ENCODE data around the gene HOXA5.

Gene HOXA5

GRCh38 chr7:27165089-27165995 lies 21.9 kb upstream of the HOXA5 start, which contains the start of gene HOXA9:
HOXA9 (minus strand) TSS chr7:27165537; CDS start chr7:27165457, 80 bp downstream.
- no peak for DNase-seq (ENCODE audit: insufficient read length, low spot score)
- TF ChIP-seq SPI1 (IDR thresholded peaks at IDR 0.05; ENCODE audit: low read depth, low read length) (no peak), POLR2AphosphoS5 (IDR thresholded peaks at IDR 0.05; ENCODE audit: low read depth, low read length) (no peak), TAF1 (IDR thresholded peaks at IDR 0.05; ENCODE audit: low read depth, low read length) (no peak)
- no peak for FAIRE-seq

GRCh38 chr7:27164367-27165088 lies 21.0 kb upstream of the HOXA5 start:
- no peak for FAIRE-seq
- no peak for DNase-seq (ENCODE audit: insufficient read length, low spot score)
- no peak for TF ChIP-seq POLR2A (IDR thresholded peaks at IDR 0.05; ENCODE audit: low read depth, low read length)
- no peak for TF ChIP-seq POU2F2 (IDR thresholded peaks at IDR 0.05; ENCODE audit: low read depth, low read length)
- TF ChIP-seq TAF1 (IDR thresholded peaks at IDR 0.05; ENCODE audit: low read depth, low read length) = no peak
- no peak for TF ChIP-seq PAX5 (IDR thresholded peaks at IDR 0.05; ENCODE audit: insufficient read depth, low read length, severe bottlenecking)
- TF ChIP-seq SPI1 (IDR thresholded peaks at IDR 0.05; ENCODE audit: low read depth, low read length) = no peak

- DNase-seq (ENCODE audit: insufficient read length, low spot score) (no peak), FAIRE-seq (no peak)
- TF ChIP-seq TAF1 (IDR thresholded peaks at IDR 0.05; ENCODE audit: low read depth, low read length) (no peak), POU2F2 (IDR thresholded peaks at IDR 0.05; ENCODE audit: low read depth, low read length) (no peak), PAX5 (IDR thresholded peaks at IDR 0.05; ENCODE audit: insufficient read depth, low read length, severe bottlenecking) (no peak), POLR2A (IDR thresholded peaks at IDR 0.05; ENCODE audit: low read depth, low read length) (no peak)
Measured at GRCh38 chr7:27164045-27164366, 20.5 kb upstream of the HOXA5 start.

- no peak for TF ChIP-seq POLR2A (IDR thresholded peaks at IDR 0.05; ENCODE audit: low read depth, low read length)
- no peak for TF ChIP-seq POLR2AphosphoS5 (IDR thresholded peaks at IDR 0.05; ENCODE audit: low read depth, low read length)
- no peak for TF ChIP-seq SPI1 (IDR thresholded peaks at IDR 0.05; ENCODE audit: low read depth, low read length)
- TF ChIP-seq POU2F2 (IDR thresholded peaks at IDR 0.05; ENCODE audit: low read depth, low read length) = no peak
- no peak for TF ChIP-seq PAX5 (IDR thresholded peaks at IDR 0.05; ENCODE audit: insufficient read depth, low read length, severe bottlenecking)
- no peak for DNase-seq (ENCODE audit: insufficient read length, low spot score)
- no peak for FAIRE-seq
Measured at GRCh38 chr7:27163288-27164044, 20.0 kb upstream of the HOXA5 start.

GRCh38 chr7:27162561-27163287 lies 19.2 kb upstream of the HOXA5 start:
- TF ChIP-seq SPI1 (IDR thresholded peaks at IDR 0.05; ENCODE audit: low read depth, low read length) (no peak), TAF1 (IDR thresholded peaks at IDR 0.05; ENCODE audit: low read depth, low read length) (no peak), POLR2A (IDR thresholded peaks at IDR 0.05; ENCODE audit: low read depth, low read length) (no peak), POLR2AphosphoS5 (IDR thresholded peaks at IDR 0.05; ENCODE audit: low read depth, low read length) (no peak), POU2F2 (IDR thresholded peaks at IDR 0.05; ENCODE audit: low read depth, low read length) (no peak), PAX5 (IDR thresholded peaks at IDR 0.05; ENCODE audit: insufficient read depth, low read length, severe bottlenecking) (no peak)
- DNase-seq (ENCODE audit: insufficient read length, low spot score) = no peak
- no peak for FAIRE-seq

GRCh38 chr7:27161721-27162560 lies 18.5 kb upstream of the HOXA5 start:
- no peak for DNase-seq (ENCODE audit: insufficient read length, low spot score)
- no peak for FAIRE-seq
- TF ChIP-seq POLR2AphosphoS5 (IDR thresholded peaks at IDR 0.05; ENCODE audit: low read depth, low read length) (no peak), TAF1 (IDR thresholded peaks at IDR 0.05; ENCODE audit: low read depth, low read length) (no peak), PAX5 (IDR thresholded peaks at IDR 0.05; ENCODE audit: insufficient read depth, low read length, severe bottlenecking) (no peak), POU2F2 (IDR thresholded peaks at IDR 0.05; ENCODE audit: low read depth, low read length) (no peak)

- FAIRE-seq (no peak), DNase-seq (ENCODE audit: insufficient read length, low spot score) (no peak)
- no peak for TF ChIP-seq POU2F2 (IDR thresholded peaks at IDR 0.05; ENCODE audit: low read depth, low read length)
- TF ChIP-seq PAX5 (IDR thresholded peaks at IDR 0.05; ENCODE audit: insufficient read depth, low read length, severe bottlenecking) = no peak
- no peak for TF ChIP-seq POLR2A (IDR thresholded peaks at IDR 0.05; ENCODE audit: low read depth, low read length)
- no peak for TF ChIP-seq POLR2AphosphoS5 (IDR thresholded peaks at IDR 0.05; ENCODE audit: low read depth, low read length)
- no peak for TF ChIP-seq SPI1 (IDR thresholded peaks at IDR 0.05; ENCODE audit: low read depth, low read length)
- no peak for TF ChIP-seq TAF1 (IDR thresholded peaks at IDR 0.05; ENCODE audit: low read depth, low read length)
Measured at GRCh38 chr7:27161214-27161720, 17.8 kb upstream of the HOXA5 start.

GRCh38 chr7:27160546-27161213 lies 17.2 kb upstream of the HOXA5 start:
- DNase-seq (ENCODE audit: insufficient read length, low spot score) (peak; percentile 90), FAIRE-seq (peak; percentile 86)
- TF ChIP-seq TAF1 (IDR thresholded peaks at IDR 0.05; ENCODE audit: low read depth, low read length) = no peak
- no peak for TF ChIP-seq POLR2A (IDR thresholded peaks at IDR 0.05; ENCODE audit: low read depth, low read length)
- TF ChIP-seq POLR2AphosphoS5 (IDR thresholded peaks at IDR 0.05; ENCODE audit: low read depth, low read length) = no peak
- no peak for TF ChIP-seq POU2F2 (IDR thresholded peaks at IDR 0.05; ENCODE audit: low read depth, low read length)
- no peak for TF ChIP-seq SPI1 (IDR thresholded peaks at IDR 0.05; ENCODE audit: low read depth, low read length)
- TF ChIP-seq PAX5 (IDR thresholded peaks at IDR 0.05; ENCODE audit: insufficient read depth, low read length, severe bottlenecking) = no peak

Measured in GM12891 (cell line).